Breast epithelium (tissue), 4 donors: ENCODE data around the gene PDE4D. TPM values are rescaled to one million over a fixed set of nuclear protein-coding genes. Genes with fewer than 3 reads are reported as not detected.

Experiments used
- DNase-seq, 2 donors: peaks; one replicate each; pipeline ENCODE4 v3.0.0-alpha.2; 2019; ENCODE audit warnings: low spot score in 2 of 2
- H3K27ac ChIP-seq, 2 donors: fragments of 200-600 bp; sonication (generic) in 1 of 2; one replicate each; pipeline ENCODE4 v1.5.1; 2016 to 2019; ENCODE audit warnings: mild to moderate bottlenecking in 1 of 2
- H3K27me3 ChIP-seq, 2 donors: fragments of 200-600 bp; sonication (generic) in 1 of 2; one replicate each; pipeline versions ENCODE4 v1.5.1 to v1.6.0; 2017 to 2019; ENCODE audit warnings: control low read depth in 1 of 2, mild to moderate bottlenecking in 1 of 2
- H3K36me3 ChIP-seq: fragments of 200-600 bp; one replicate; pipeline ENCODE4 v1.5.1; 2019
- H3K4me1 ChIP-seq, 2 donors: fragments of 200-600 bp; sonication (generic); one replicate each; pipeline ENCODE4 v1.5.1; 2016 to 2019; ENCODE audit warnings: control low read depth in 1 of 2
- H3K4me3 ChIP-seq, 3 donors: fragments of 200-600 bp; sonication (generic); 1 replicate in 2 of 3; 2 replicates in 1 of 3; pipeline ENCODE4 v1.5.1; 2016 to 2019; ENCODE audit warnings: mild to moderate bottlenecking in 3 of 3, moderate library complexity in 2 of 3
- H3K9me3 ChIP-seq, 2 donors: fragments of 200-600 bp; sonication (generic) in 1 of 2; one replicate each; pipeline ENCODE4 v1.5.1; 2016 to 2019; ENCODE audit warnings: control low read depth in 1 of 2
- POLR2A ChIP-seq: fragments of 450-650 bp; IDR thresholded peaks from one replicate; pipeline ENCODE4 v1.6.1; 2016; ENCODE audit warnings: antibody characterized with exemption, mild to moderate bottlenecking, moderate library complexity
- POLR2AphosphoS5 ChIP-seq, 3 donors: sonication (generic); formaldehyde crosslinking; IDR thresholded peaks; one replicate each; pipeline ENCODE4 v1.6.1; 2017; ENCODE audit warnings: antibody characterized with exemption in 3 of 3
- intact Hi-C: fragments of 100-400 bp; cut with DNase I; formaldehyde crosslinking; loops from one replicate; pipeline ENCODE4 v1.15.1; 2023; ENCODE audit warnings: low total_unique reads
- total RNA-seq, 3 donors: library from RNA; depleted of rRNA; stranded (reverse); fragments of >200 nt; gene quantifications; one replicate each; pipeline ENCODE4 v1.1.0, GENCODE V29; 2016
- TF ChIP-seq, protein P1 (sequence below), 3 donors: fragments of 450-650 bp; IDR thresholded peaks; one replicate each; pipeline ENCODE4 v1.5.1; 2016 to 2017; ENCODE audit warnings: antibody characterized with exemption in 3 of 3, mild to moderate bottlenecking in 3 of 3, moderate library complexity in 3 of 3

The PDE4D gene
- total RNA-seq, 3 donors from 2014 or later: 14.4 to 37.4 (median 28.2) TPM

DNA sequence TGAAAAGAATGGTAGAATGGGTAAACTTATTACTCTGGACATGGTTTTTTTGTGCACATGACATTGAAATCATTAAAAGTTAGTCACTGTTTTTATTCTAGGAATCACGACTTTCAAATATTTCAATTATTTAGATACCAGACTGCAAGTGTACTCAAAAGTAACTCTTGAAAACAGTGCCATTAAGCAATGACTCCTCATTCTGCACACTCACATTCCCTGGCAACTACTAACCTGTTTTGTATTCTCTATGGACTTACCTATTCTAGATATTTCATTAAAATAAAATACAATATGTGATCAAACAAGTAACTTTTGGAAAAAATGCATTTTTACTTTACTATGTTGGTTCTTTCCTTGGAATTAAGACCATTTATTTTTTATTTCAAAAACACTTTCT lies 607.0 kb downstream of the PDE4D start:
- no peaks in the 10 kb centered on the region for H3K36me3 ChIP-seq
- TF ChIP-seq POLR2AphosphoS5 (IDR thresholded peaks at IDR 0.05): no peak
- TF ChIP-seq POLR2A: no peak
- TF ChIP-seq, protein P1, sequence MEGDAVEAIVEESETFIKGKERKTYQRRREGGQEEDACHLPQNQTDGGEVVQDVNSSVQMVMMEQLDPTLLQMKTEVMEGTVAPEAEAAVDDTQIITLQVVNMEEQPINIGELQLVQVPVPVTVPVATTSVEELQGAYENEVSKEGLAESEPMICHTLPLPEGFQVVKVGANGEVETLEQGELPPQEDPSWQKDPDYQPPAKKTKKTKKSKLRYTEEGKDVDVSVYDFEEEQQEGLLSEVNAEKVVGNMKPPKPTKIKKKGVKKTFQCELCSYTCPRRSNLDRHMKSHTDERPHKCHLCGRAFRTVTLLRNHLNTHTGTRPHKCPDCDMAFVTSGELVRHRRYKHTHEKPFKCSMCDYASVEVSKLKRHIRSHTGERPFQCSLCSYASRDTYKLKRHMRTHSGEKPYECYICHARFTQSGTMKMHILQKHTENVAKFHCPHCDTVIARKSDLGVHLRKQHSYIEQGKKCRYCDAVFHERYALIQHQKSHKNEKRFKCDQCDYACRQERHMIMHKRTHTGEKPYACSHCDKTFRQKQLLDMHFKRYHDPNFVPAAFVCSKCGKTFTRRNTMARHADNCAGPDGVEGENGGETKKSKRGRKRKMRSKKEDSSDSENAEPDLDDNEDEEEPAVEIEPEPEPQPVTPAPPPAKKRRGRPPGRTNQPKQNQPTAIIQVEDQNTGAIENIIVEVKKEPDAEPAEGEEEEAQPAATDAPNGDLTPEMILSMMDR (IDR thresholded peaks at IDR 0.05): no peak
- intact Hi-C loops: no loop called here
- H3K4me1 ChIP-seq: no peaks in the 10 kb centered on the region
- no peaks in the 10 kb centered on the region for H3K9me3 ChIP-seq
- no peak overlapping the region for H3K27ac ChIP-seq
- no peaks in the 10 kb centered on the region for H3K27me3 ChIP-seq
- H3K4me3 ChIP-seq: no peak overlapping the region
- no peak for DNase-seq

DNA sequence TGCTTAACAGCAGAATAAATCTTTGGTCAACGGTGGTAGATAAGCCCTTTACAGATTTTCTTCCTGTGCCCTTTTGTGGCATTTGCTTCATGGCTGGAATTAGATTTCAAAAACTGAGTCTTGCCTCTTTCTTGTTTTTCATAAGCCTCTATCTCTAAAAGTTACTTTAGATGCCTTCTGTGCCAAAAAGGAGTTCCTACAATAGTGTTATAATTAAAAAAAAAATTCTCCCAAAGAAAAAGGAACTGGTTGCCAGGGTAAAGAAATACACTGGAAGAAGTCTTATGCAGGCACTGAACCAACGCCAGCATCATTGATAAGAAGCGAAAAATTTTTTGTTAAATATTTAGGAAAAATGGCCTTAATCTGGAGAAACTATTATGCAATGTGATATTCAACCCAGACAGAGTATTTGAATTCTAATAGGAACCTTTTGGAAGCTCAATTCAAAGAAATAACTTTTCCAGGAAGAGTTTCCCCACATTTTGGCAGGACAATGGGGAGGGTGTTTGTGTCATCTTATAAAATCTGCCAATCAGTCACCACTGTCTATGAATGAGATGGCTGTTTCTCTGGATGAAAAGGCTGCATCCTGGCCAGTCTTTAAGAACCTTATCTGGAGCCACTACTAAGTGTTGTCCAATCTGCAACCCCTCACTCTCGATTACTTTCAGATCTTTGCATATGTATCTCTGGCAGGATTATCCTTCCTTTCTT lies 608.1 kb downstream of the PDE4D start:
- no peak for DNase-seq
- Histone ChIP-seq H3K27me3 (no peaks in the 10 kb centered on the region), H3K9me3 (no peaks in the 10 kb centered on the region), H3K4me3 (no peak overlapping the region), H3K36me3 (no peaks in the 10 kb centered on the region), H3K27ac (no peak overlapping the region), H3K4me1 (no peaks in the 10 kb centered on the region)
- intact Hi-C loops: no loop called here
- TF ChIP-seq POLR2A (no peak), POLR2AphosphoS5 (IDR thresholded peaks at IDR 0.05) (no peak)
- TF ChIP-seq, protein P1 (IDR thresholded peaks at IDR 0.05): no peak

GRCh38 chr5:59282726-59283125 lies 610.8 kb downstream of the PDE4D start:
- intact Hi-C loops: no loop called here
- no peaks in the 10 kb centered on the region for H3K27me3 ChIP-seq
- DNase-seq: no peak

DNA sequence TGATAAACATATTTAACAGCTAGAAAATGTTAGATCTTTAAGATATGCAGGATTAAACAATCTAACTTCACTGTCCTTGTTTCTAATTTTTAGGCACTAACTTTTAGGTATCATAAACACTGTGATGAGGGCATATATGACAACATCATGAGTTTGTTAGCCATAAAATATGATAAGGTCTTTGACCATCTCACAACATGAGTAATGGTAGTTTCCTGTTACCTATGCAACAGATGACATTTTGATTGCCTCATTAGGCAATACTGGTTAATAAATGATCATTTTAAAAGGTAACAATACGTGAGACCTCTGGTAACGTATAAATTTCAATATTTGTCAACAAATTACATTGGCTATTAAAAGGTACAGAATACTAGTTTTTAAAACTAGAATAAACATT lies 613.5 kb downstream of the PDE4D start:
- no peak overlapping the region for H3K4me3 ChIP-seq
- H3K27me3 ChIP-seq: no peaks in the 10 kb centered on the region
- TF ChIP-seq POLR2AphosphoS5 (IDR thresholded peaks at IDR 0.05) (no peak), POLR2A (no peak)
- TF ChIP-seq, protein P1 (IDR thresholded peaks at IDR 0.05): no peak
- H3K4me1 ChIP-seq: no peaks in the 10 kb centered on the region
- intact Hi-C loops: no loop called here
- no peaks in the 10 kb centered on the region for H3K9me3 ChIP-seq
- H3K27ac ChIP-seq: no peak overlapping the region
- DNase-seq: no peak
- no peaks in the 10 kb centered on the region for H3K36me3 ChIP-seq

More at GRCh38 chr5:59282726-59283125, 610.8 kb downstream of the PDE4D start:
- Histone ChIP-seq H3K9me3 (no peaks in the 10 kb centered on the region), H3K36me3 (no peaks in the 10 kb centered on the region), H3K27ac (no peak overlapping the region), H3K4me3 (no peak overlapping the region), H3K4me1 (no peaks in the 10 kb centered on the region)
- TF ChIP-seq POLR2A (no peak), POLR2AphosphoS5 (IDR thresholded peaks at IDR 0.05) (no peak)
- TF ChIP-seq, protein P1 (IDR thresholded peaks at IDR 0.05): no peak

DNA sequence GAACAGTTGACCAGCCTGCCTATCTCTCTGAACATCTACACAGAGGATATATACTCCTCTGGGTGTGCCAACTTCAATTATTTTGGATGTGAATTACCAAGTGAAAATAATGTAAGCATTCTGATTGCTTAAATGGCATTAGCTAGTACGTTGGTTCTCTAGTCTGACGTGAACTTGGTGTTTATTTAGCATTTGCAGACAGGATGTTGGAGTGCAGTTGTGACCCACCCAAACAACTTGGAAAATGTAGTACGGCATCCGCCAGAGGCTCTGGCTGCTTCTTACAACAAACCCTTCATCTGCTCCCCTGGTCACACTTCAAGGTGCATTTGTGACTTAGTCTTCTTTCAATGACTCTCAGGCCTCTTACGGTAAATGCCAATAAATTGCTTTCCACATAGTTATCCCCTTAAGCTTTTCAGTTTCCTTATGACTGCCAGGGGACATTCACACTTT lies 616.6 kb downstream of the PDE4D start:
- no peak for TF ChIP-seq POLR2AphosphoS5 (IDR thresholded peaks at IDR 0.05)
- TF ChIP-seq POLR2A: no peak
- TF ChIP-seq, protein P1 (IDR thresholded peaks at IDR 0.05): no peak
- no peak overlapping the region for H3K27ac ChIP-seq
- H3K4me3 ChIP-seq: no peak overlapping the region
- no peaks in the 10 kb centered on the region for H3K9me3 ChIP-seq
- DNase-seq: no peak
- no peaks in the 10 kb centered on the region for H3K4me1 ChIP-seq
- H3K36me3 ChIP-seq: no peaks in the 10 kb centered on the region
- H3K27me3 ChIP-seq: no peaks in the 10 kb centered on the region
- intact Hi-C loops: no loop called here
